A549 (cell line): ENCODE measurements around the gene PRKG1. TPM values are rescaled to one million over a fixed set of nuclear protein-coding genes. Genes with fewer than 3 reads are reported as not detected.

Experiments
- ATAC-seq, 2 experiments: fragments of 200-7000 bp in 1 of 2; fragments of >200 bp in 1 of 2; cut with Nextera tagmentation in 1 of 2; cut with Tn5 transposase in 1 of 2; 3 replicates each; pipeline versions ENCODE4 v1.8.0 to v1.9.1; 2018 to 2020; ENCODE audit warnings: mild to moderate bottlenecking in 1 of 2, moderate library complexity in 1 of 2
- CTCF ChIA-PET: fragments of 300-600 bp; sonication (Branson Sonifier 250); formaldehyde crosslinking; extraction: SDS; loops from one replicate; lab custom pipeline; 2021; ENCODE audit warnings: antibody characterized with exemption, inconsistent platforms; lab: Yijun Ruan, JAX
- POLR2A ChIA-PET: fragments of 350-600 bp; formaldehyde crosslinking; extraction: SDS; loops from one replicate; lab custom pipeline; 2021; ENCODE audit warnings: antibody characterized with exemption, inconsistent platforms; lab: Yijun Ruan, JAX
- DNase-seq, 2 experiments: peaks; one replicate each; pipeline versions ENCODE4 v3.0.0 to v3.0.0-alpha.2; 2011 to 2016; ENCODE audit warnings: low read depth in 1 of 2, low spot score in 1 of 2
- FAIRE-seq: peaks from 2 replicates; lab custom pipeline; 2011; peaks lifted over from hg19 to GRCh38; lab: Jason Lieb, UNC
- H3K27ac ChIP-seq, 2 experiments: fragments of >200 bp; sonication (Bioruptor Twin); formaldehyde crosslinking; 3 replicates each; pipeline ENCODE4 v1.5.1; 2016 to 2017
- H3K4me1 ChIP-seq: fragments of >200 bp; sonication (Bioruptor Twin); formaldehyde crosslinking; 3 replicates; pipeline ENCODE4 v1.6.1; 2016
- H3K4me2 ChIP-seq: fragments of >200 bp; sonication (Bioruptor Twin); formaldehyde crosslinking; 3 replicates; pipeline ENCODE4 v1.6.1; 2016
- H3K4me3 ChIP-seq: fragments of >200 bp; sonication (Bioruptor Twin); formaldehyde crosslinking; 3 replicates; pipeline ENCODE4 v1.5.1; 2016
- H3K9me3 ChIP-seq: fragments of >200 bp; sonication (Bioruptor Twin); formaldehyde crosslinking; 3 replicates; pipeline ENCODE4 v1.6.1; 2016
- BHLHE40 ChIP-seq: IDR thresholded peaks from 2 replicates; pipeline ENCODE4 v1.6.1; 2012; ENCODE audit warnings: low read depth, low read length, inconsistent platforms
- CBX8 ChIP-seq: fragments of 200-600 bp; sonication (generic); IDR thresholded peaks from 2 replicates; pipeline ENCODE4 v1.6.1; 2016
- EHF ChIP-seq: fragments of 250-450 bp; sonication (Bioruptor Pico); IDR thresholded peaks from 2 replicates; pipeline ENCODE4 v1.5.0; 2020; ENCODE audit warnings: mild to moderate bottlenecking
- FOSB ChIP-seq: fragments of 250-450 bp; sonication (Bioruptor Pico); IDR thresholded peaks from 2 replicates; pipeline ENCODE4 v1.5.0; 2020; ENCODE audit warnings: mild to moderate bottlenecking, moderate library complexity
- GATA3 ChIP-seq: IDR thresholded peaks from 2 replicates; pipeline ENCODE4 v1.6.1; 2012; ENCODE audit warnings: borderline replicate concordance
- HEYL ChIP-seq: fragments of 250-450 bp; sonication (Bioruptor Pico); IDR thresholded peaks from 2 replicates; pipeline ENCODE4 v1.8.0; 2021; ENCODE audit warnings: mild to moderate bottlenecking, moderate library complexity
- HMGXB4 ChIP-seq: fragments of 250-450 bp; sonication (Bioruptor Pico); IDR thresholded peaks from 2 replicates; pipeline ENCODE4 v1.5.0; 2021; ENCODE audit warnings: mild to moderate bottlenecking, moderate library complexity, borderline replicate concordance
- HOXA7 ChIP-seq: fragments of 250-450 bp; sonication (Bioruptor Pico); IDR thresholded peaks from 2 replicates; pipeline ENCODE4 v1.5.0; 2020; ENCODE audit warnings: mild to moderate bottlenecking, moderate library complexity
- JUNB ChIP-seq: fragments of >200 bp; sonication (Bioruptor Twin); formaldehyde crosslinking; IDR thresholded peaks from 2 replicates; pipeline ENCODE4 v1.6.1; 2016
- KDM1A ChIP-seq: fragments of 200-600 bp; sonication (generic); IDR thresholded peaks from 2 replicates; pipeline ENCODE4 v1.6.1; 2016; ENCODE audit warnings: low read depth, mild to moderate bottlenecking
- MAFK ChIP-seq: fragments of 450-650 bp; IDR thresholded peaks from 2 replicates; pipeline ENCODE4 v1.6.1; 2014; ENCODE audit not compliant: partially characterized antibody
- MAX ChIP-seq: IDR thresholded peaks from 2 replicates; pipeline ENCODE4 v1.6.1; 2012
- NFE2L2 ChIP-seq: fragments of 150-350 bp; conservative IDR thresholded peaks from 2 replicates; pipeline ENCODE4 v1.6.1; 2014; ENCODE audit warnings: low read length
- NPAS2 ChIP-seq: fragments of 250-450 bp; sonication (Bioruptor Pico); IDR thresholded peaks from 2 replicates; pipeline ENCODE4 v1.8.0; 2022; ENCODE audit warnings: mild to moderate bottlenecking, moderate library complexity, borderline replicate concordance
- PHF8 ChIP-seq: fragments of 200-600 bp; sonication (generic); IDR thresholded peaks from 2 replicates; pipeline ENCODE4 v1.6.1; 2016; ENCODE audit warnings: low read depth, mild to moderate bottlenecking, antibody characterized with exemption, moderate library complexity, borderline replicate concordance
- POLR2AphosphoS2 ChIP-seq: conservative IDR thresholded peaks from 2 replicates; pipeline ENCODE4 v1.6.1; 2012; ENCODE audit warnings: low read length, improper control_type of control experiment, inconsistent platforms
- RARB ChIP-seq: fragments of 250-450 bp; sonication (Bioruptor Pico); IDR thresholded peaks from 2 replicates; pipeline ENCODE4 v1.8.0; 2021; ENCODE audit warnings: mild to moderate bottlenecking, moderate library complexity
- RFX5 ChIP-seq: fragments of 450-650 bp; IDR thresholded peaks from 2 replicates; pipeline ENCODE4 v1.7.1; 2014; ENCODE audit warnings: antibody characterized with exemption, mild to moderate bottlenecking, moderate library complexity
- SMC3 ChIP-seq: fragments of >200 bp; sonication (Bioruptor Twin); formaldehyde crosslinking; IDR thresholded peaks from 3 replicates; pipeline ENCODE4 v1.6.1; 2018; ENCODE audit warnings: inconsistent platforms
- SREBF2 ChIP-seq: fragments of 450-650 bp; IDR thresholded peaks from 2 replicates; pipeline ENCODE4 v1.6.1; 2014; ENCODE audit warnings: mild to moderate bottlenecking, moderate library complexity
- TFCP2L1 ChIP-seq: fragments of 250-450 bp; sonication (Bioruptor Pico); IDR thresholded peaks from 2 replicates; pipeline ENCODE4 v1.5.0; 2021; ENCODE audit warnings: mild to moderate bottlenecking
- ZC3H11A ChIP-seq: fragments of 450-650 bp; IDR thresholded peaks from 2 replicates; pipeline ENCODE4 v1.6.1; 2014; ENCODE audit warnings: antibody characterized with exemption, mild to moderate bottlenecking
- ZFP36 ChIP-seq: fragments of 450-650 bp; IDR thresholded peaks from 2 replicates; pipeline ENCODE4 v1.6.1; 2014; ENCODE audit warnings: borderline replicate concordance; ENCODE audit not compliant: partially characterized antibody
- WGBS: methylation state at CpG from one replicate; pipeline ENCODE4 v1.1.6; 2017; ENCODE audit errors: missing lambda C conversion rate; 5-methylcytosine and 5-hydroxymethylcytosine counted together
- polyA plus RNA-seq, 4 experiments: library from polyadenylated mRNA; depleted of rRNA in 3 of 4; stranded (reverse); fragments of >200 nt; fragmentation: RNase III in 1 of 4; extraction: RNeasy Plus Mini Kit Qiagen cat#74134 plus additional on column Dnase treatment in 1 of 4; gene quantifications; 2 replicates in 3 of 4; 3 replicates in 1 of 4; pipeline ENCODE4 v1.2.3, GENCODE V29; 2011 to 2017
- TF ChIP-seq, protein P1 (sequence below): fragments of 250-450 bp; sonication (Bioruptor Pico); IDR thresholded peaks from 2 replicates; pipeline ENCODE4 v1.5.0; 2020; ENCODE audit warnings: low read depth, mild to moderate bottlenecking, moderate library complexity
- TF ChIP-seq, protein P2 (sequence below): fragments of >200 bp; sonication (Bioruptor Twin); formaldehyde crosslinking; IDR thresholded peaks from 2 replicates; pipeline ENCODE4 v1.6.1; 2016
- TF ChIP-seq, protein P3 (sequence below): fragments of 200-600 bp; sonication (generic); IDR thresholded peaks from 2 replicates; pipeline ENCODE4 v1.6.1; 2016; ENCODE audit warnings: antibody characterized with exemption, mild to moderate bottlenecking, moderate library complexity

Gene PRKG1
- polyA plus RNA-seq, 2 of the 4 experiments (the other 2 are of a cell fraction), result not detected

GRCh38 chr10:52250510-52250909 lies 1176.2 kb downstream of the PRKG1 start:
- DNase-seq (no peak), FAIRE-seq (no peak), ATAC-seq (no peak)
- H3K9me3 ChIP-seq, result no peaks in the 10 kb centered on the region
- H3K4me1 ChIP-seq, result no peaks in the 10 kb centered on the region
- TF ChIP-seq SREBF2 (no peak), RFX5 (no peak), KDM1A (no peak), PHF8 (no peak), TFCP2L1 (CRISPR knock-in tag) (no peak), FOSB (CRISPR knock-in tag) (no peak), MAFK (no peak), HMGXB4 (CRISPR knock-in tag) (no peak), NPAS2 (CRISPR knock-in tag) (no peak), HEYL (CRISPR knock-in tag) (no peak), EHF (CRISPR knock-in tag) (no peak)
- TF ChIP-seq, protein P1, sequence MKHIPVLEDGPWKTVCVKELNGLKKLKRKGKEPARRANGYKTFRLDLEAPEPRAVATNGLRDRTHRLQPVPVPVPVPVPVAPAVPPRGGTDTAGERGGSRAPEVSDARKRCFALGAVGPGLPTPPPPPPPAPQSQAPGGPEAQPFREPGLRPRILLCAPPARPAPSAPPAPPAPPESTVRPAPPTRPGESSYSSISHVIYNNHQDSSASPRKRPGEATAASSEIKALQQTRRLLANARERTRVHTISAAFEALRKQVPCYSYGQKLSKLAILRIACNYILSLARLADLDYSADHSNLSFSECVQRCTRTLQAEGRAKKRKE (CRISPR knock-in tag), result no peak
- no peak overlapping the region for H3K4me2 ChIP-seq
- no peak overlapping the region for H3K27ac ChIP-seq
- H3K4me3 ChIP-seq, result no peak overlapping the region
- ChIA-PET CTCF (no interaction called here), POLR2A (no interaction called here)
- 78% methylated on average over 3 of the region's 3 CpGs for WGBS

- POLR2A ChIA-PET, result no interaction called here
- Histone ChIP-seq H3K27ac (no peak overlapping the region), H3K4me3 (no peak overlapping the region), H3K4me1 (0 out of 3 replicates have a peak, but pooled peaks cover 8% of the 10 kb centered on the region), H3K9me3 (no peaks in the 10 kb centered on the region), H3K4me2 (no peak overlapping the region)
- no peak for ATAC-seq
- TF ChIP-seq SMC3, result no peak
- TF ChIP-seq, protein P2, sequence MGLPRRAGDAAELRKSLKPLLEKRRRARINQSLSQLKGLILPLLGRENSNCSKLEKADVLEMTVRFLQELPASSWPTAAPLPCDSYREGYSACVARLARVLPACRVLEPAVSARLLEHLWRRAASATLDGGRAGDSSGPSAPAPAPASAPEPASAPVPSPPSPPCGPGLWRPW, result no peak
- TF ChIP-seq ZC3H11A, result no peak
- TF ChIP-seq CBX8, result no peak
- no peak for TF ChIP-seq ZFP36
- no peak for TF ChIP-seq GATA3
- TF ChIP-seq BHLHE40, result no peak
- no peak for TF ChIP-seq HOXA7 (CRISPR knock-in tag)
- TF ChIP-seq PHF8, result no peak
- TF ChIP-seq NFE2L2, result no peak
- TF ChIP-seq RFX5, result no peak
- TF ChIP-seq POLR2AphosphoS2, result no peak
- TF ChIP-seq JUNB, result no peak
- TF ChIP-seq, protein P3, sequence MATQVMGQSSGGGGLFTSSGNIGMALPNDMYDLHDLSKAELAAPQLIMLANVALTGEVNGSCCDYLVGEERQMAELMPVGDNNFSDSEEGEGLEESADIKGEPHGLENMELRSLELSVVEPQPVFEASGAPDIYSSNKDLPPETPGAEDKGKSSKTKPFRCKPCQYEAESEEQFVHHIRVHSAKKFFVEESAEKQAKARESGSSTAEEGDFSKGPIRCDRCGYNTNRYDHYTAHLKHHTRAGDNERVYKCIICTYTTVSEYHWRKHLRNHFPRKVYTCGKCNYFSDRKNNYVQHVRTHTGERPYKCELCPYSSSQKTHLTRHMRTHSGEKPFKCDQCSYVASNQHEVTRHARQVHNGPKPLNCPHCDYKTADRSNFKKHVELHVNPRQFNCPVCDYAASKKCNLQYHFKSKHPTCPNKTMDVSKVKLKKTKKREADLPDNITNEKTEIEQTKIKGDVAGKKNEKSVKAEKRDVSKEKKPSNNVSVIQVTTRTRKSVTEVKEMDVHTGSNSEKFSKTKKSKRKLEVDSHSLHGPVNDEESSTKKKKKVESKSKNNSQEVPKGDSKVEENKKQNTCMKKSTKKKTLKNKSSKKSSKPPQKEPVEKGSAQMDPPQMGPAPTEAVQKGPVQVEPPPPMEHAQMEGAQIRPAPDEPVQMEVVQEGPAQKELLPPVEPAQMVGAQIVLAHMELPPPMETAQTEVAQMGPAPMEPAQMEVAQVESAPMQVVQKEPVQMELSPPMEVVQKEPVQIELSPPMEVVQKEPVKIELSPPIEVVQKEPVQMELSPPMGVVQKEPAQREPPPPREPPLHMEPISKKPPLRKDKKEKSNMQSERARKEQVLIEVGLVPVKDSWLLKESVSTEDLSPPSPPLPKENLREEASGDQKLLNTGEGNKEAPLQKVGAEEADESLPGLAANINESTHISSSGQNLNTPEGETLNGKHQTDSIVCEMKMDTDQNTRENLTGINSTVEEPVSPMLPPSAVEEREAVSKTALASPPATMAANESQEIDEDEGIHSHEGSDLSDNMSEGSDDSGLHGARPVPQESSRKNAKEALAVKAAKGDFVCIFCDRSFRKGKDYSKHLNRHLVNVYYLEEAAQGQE, result no peak
- TF ChIP-seq RARB (CRISPR knock-in tag), result no peak
- no peak for TF ChIP-seq MAX
- CTCF ChIA-PET, result interaction anchor here (1.2 kb wide), 1 partner anchor 36 kb away, joined by 3 read pairs; no protein-coding TSS in a partner anchor
- no peak for DNase-seq
- FAIRE-seq, result no peak
- WGBS, result 42% methylated on average over 3 of the region's 3 CpGs
These were observed 1178.0 kb downstream of the PRKG1 start for GRCh38 chr10:52252307-52252706.
